Measurements from ENCODE around the gene TRAF5.

TRAF5 gene

DNA sequence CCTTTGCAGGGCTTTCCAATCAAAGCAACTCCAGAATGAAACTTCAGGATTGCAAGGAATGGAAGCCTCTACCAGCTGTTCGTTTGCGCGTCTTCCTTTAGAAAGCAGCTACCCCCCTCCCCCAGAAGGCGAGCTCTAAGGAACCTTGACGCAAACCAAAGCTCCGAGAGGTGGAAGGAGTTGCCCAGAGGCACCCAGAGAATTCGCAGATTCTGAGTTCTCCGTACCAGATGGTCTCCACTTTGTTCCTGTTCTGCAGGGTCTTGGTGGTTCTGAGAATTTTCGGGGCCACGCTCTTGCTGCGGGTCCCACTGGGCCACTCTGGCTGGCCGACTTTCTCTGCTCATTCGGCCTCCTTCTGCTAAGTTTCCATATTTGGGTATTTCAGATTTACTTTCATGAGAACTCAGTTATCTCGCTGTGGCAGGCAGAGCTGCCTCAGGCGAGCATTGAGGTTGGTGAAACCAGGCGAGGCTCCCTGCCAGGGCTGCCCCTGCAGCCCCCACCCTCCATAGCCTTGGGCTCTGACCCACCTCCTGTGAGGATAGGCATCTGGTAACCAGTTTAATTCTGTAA, 801 bp downstream of the TRAF5 start:
- peak overlapping the region; percentile 39 for H3K4me3 ChIP-seq (ENCODE audit: low read depth, low read length)

DNA sequence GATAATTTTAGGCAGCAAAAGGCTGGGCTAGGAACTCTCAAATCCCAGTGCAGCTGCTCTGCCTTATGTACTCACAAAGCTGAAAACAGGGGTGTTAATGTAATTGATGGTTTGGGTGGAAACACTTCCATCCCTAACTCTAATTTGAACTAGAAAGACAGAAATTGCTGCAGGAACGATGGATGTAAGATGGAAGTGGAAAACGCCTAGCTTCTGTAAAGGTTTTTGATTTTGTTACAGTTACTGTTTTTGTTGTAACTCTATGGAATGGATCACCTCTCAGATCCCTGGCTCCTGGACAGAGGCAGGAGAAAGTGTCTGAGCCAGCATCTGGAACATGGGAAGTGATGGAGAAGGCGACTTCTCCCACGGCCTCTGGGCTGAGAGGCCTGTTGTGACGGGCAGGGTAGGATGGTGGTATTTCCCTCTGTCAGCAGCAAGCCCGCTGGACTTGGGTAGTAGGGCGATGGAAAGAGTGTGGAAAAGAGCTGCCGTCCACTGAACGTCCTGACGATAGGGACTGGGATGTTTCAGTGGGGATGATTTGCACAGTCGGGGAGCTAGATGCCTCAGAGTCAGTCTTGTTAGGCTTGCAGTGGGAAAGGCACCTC, 1.6 kb downstream of the TRAF5 start:
- H3K4me3 ChIP-seq (ENCODE audit: low read depth, low read length): no peak overlapping the region

DNA sequence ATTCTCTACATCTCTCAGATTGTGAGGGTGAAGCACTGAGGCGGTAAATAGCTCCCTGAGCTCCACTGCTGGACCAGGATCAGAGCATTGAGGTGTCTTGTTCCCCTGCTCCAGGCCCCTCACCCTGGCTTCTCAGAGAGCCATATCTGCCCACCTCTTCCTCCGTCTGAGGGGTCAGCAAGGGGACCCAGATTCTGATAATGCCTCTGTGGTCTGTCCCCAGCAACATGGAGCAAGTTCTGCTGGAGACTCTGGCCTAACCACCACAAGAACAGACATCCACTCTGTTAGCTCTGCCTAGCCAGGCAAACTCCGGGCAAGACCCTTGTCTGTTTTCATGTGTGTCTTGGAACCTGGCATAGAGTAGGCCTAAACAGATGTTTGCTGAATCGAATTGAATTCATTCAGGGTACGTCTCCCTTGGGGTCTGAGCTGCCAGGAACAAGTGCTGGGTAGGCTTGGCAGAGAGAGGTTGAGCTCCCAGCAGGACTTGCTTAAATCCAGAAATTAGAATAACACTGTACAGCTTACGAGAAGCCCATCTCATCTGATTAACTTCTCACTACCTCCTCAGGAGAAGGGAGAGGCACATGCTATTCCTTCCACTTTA, 2.3 kb downstream of the TRAF5 start:
- no peak overlapping the region for H3K4me3 ChIP-seq (ENCODE audit: low read depth, low read length)

DNA sequence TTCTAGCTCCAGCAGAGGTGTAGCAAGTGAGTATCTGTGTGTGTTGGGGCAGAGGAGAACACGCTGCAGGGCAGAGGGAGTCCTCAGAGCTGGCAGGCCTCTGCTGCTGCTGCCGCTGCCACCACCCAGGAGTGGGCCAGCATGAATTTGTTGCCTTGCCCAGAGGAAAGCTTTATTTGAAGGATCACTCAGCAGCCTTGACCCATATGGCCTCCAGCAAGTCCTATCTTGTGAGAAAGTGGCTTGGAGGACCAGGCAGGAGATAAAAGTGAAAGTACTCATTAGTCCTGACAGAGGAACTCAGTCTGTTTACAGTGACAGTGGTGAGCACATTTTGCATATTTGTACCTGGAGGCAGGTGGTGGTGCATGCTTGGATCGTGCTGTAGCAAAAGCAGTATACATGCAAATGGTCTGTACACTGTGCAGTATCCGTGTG, 3.1 kb downstream of the TRAF5 start:
- H3K4me3 ChIP-seq (ENCODE audit: low read depth, low read length): no peak overlapping the region

DNA sequence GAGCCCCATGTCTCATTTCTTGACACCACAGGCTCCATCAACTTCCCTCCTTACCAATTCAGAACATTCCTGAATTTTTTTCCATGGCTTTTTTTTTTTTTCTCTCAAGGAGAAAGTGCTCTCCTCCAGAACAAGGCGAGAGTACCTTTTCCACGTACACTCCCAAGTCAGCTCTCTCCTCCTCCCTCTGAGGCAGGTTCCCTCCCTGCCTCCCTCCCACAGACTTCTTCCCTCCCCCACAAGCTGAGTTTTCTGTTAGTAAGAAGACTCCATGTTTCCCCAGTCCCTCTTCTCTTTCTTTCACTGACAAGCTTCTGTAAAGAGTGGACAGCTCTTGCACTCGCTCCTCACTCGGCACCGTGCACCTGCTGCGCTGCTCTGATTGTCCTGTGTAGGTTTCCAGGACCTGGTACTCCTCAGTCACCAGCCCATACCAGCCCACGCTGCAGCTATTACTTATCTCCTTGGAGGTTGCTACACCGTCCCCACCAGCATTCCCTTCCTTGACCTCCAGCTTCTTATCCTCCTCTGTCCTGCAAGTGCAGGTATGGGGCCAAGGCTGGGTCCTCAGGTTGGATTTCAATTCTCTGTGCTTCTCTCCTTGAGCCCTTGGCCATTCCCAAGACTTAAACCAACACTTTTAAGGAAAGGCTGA, 3.8 kb downstream of the TRAF5 start:
- no peak overlapping the region for H3K4me3 ChIP-seq (ENCODE audit: low read depth, low read length)

DNA sequence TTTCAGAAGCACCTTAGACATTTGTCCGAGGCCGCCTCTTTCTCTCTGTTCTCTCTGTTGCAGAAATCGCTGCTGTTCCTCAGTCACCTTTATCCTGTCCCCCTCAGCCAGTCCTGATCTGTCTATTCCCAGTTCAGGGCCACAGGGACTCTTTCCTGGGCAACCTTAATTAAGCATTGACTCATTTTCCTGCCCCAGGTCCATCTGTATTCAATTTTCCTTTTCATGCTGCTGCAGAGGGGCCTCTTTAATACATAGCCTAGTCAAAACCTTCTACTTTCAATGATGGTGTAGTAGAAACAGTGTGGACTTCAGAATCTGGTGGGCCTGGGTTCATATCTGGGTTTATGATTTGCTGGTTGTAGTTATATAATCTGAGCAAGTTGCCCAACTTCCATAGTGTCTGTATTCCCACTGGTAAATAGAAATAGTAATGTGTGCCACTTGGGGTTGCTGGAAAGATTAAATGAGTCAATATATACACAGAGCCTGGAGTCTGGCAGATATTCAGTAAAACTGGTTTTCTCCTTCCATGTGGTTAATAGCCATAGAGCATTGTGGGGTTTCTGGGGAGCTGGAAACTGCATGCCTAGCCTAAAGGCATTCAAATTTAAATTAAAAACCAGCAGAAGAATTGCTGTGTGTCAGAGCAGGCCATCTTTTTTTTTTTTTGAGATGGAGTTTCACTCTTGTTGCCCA, 4.5 kb downstream of the TRAF5 start:
- no peak overlapping the region for H3K4me3 ChIP-seq (ENCODE audit: low read depth, low read length)

DNA sequence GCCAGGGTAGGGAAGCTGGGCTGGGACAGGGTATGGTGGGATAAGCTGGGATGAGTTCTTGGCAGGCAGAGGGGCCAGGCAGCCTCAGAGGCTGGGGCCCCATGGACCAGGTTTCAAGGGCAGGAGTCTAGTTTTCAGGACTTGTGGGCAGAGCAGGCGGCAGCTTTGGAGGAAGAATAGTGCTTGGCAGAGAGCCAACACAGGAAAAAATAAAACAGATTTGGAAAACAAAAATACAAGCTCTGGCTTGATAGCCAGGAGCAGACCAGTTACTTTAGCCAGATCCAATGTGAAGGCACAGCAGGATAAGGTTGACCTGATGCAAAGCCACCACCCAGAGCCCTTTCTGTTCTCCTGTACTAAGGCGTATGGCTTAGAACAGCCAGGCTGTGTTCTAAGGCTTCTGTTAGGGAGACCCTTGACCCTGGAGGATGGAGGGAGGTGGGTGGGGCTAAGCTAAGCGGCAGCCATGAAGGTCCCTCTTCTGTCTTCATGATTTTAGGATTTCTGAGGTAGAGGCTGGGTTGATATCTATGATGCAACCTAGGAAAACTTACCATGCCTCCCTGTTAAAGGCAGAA, 5.5 kb downstream of the TRAF5 start:
- H3K4me3 ChIP-seq (ENCODE audit: low read depth, low read length): no peak overlapping the region

DNA sequence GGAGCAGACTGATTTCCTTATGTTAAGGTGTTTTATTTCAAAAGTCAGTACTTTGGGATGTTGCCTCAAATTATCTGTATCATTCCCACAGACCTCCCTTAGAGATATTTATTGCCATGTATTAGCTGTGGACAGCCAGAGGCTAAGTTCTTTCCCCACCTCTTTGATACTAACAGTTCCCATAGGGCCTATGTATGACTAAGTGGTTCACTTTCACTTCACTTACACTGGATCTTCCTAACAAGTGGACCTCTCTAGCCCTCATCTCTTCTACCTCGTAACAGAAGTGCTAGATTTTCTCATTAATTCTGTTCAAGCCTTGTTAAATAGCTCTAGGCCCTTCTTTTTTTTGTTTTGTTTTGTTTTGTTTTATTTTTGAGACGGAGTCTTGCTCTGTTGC, 6.2 kb downstream of the TRAF5 start:
- H3K4me3 ChIP-seq (ENCODE audit: low read depth, low read length): no peak overlapping the region

DNA sequence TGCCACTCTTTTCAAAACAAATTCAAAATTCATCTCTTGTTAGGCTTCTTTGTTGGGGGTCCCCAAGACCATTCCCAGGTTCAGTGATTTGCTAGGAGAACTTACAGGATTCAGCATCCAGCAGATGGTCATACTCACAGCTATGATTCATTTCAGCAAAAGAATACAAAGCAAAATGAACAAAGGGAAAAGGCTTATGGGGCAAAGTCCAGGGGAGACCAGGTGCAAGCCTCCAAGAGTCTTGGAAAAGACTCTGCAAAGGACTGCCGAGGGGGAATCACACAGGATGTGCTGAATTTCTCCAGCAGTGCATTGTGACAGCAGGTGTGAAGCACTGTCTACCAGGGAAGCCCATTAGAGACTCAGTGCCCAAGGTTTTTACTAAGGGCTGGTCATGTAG, 7.3 kb downstream of the TRAF5 start:
- no peak overlapping the region for H3K4me3 ChIP-seq (ENCODE audit: low read depth, low read length)

DNA sequence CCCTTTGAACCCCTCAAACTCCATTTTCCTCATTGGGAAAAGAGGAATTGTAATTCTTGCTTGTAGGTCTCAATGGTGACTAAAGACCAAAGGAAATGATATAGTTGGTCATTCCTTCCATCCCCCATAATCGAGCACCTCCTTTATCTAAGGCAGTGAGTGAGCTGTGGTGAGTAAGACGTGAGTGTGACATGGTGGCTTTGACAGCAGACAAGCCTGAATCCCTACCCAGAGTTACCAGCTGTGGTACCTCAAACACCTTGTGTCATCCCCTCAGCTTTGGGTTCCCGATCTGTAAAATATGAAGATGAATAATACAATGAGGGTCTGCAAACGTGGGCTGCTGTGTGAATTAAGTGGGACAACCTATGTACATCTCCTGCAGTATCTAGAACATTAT, 8.4 kb downstream of the TRAF5 start:
- no peak overlapping the region for H3K4me3 ChIP-seq (ENCODE audit: low read depth, low read length)

DNA sequence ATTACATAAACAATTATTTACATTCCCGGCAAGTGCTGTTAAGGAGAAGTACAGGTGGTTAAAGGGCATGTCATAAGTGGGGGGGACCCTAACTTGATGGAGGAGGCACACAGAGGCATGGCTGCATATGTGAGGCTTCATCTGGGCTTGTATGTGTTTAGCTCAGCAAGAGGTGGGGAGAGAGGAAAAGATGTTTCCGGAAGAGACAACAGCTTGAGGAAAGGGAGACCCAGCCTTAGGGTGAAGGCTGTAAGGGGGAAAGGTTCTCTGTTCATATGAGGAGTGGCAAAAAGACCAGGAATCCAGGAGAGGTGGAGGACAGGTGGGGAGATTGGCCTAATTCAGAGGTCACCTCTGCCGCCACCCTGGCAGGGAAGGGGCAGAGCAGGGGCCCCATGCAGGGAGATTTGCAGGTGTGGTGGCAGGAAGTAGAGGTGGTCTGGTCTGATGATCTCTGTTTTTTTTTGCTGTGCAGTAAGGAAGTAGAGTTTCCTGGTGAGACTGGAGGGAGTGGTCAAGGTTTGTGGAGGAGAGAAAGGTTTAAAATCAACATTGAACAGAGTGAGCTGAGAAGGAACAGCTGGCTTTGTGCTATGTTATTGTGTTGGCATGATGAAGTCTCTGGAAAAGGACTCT, 9.0 kb downstream of the TRAF5 start:
- no peak overlapping the region for H3K4me3 ChIP-seq (ENCODE audit: low read depth, low read length)

DNA sequence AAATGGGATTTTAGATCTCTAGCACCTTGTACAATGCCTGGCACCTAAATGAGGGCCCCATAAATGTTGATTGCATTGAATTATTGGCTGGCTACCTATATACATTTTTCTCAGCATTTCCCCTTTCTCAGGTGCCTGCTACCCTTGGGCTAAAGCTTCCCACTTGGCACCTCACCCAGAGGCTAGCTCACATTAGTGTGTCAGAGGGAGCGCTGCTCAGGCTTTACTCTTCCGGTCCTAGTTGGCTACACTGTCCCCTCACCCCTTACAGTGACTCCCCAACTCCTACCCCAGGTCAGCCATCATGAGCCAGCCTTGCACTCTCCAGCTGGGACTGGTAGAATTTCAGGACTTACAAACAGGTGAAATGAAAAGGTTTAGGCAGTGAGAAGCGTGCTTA, 9.5 kb downstream of the TRAF5 start:
- no peak overlapping the region for H3K4me3 ChIP-seq (ENCODE audit: low read depth, low read length)

DNA sequence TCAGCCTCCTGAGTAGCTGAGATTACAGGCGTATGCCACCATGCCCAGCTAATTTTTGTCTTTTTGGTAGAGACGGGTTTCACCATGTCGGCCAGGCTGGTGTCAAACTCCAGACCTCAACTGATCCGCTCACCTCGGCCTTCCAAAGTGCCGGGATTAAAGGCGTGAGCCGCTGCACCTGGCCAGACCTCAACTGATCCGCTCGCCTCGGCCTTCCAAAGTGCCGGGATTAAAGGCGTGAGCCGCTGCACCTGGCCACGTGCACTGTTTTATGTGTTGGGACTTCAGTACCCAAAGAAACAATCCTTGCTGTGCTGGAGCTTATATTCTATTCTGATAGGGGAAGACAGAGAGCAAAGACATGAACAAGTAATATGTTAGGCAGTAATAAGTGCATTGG, 10.1 kb downstream of the TRAF5 start:
- no peak overlapping the region for H3K4me3 ChIP-seq (ENCODE audit: low read depth, low read length)

DNA sequence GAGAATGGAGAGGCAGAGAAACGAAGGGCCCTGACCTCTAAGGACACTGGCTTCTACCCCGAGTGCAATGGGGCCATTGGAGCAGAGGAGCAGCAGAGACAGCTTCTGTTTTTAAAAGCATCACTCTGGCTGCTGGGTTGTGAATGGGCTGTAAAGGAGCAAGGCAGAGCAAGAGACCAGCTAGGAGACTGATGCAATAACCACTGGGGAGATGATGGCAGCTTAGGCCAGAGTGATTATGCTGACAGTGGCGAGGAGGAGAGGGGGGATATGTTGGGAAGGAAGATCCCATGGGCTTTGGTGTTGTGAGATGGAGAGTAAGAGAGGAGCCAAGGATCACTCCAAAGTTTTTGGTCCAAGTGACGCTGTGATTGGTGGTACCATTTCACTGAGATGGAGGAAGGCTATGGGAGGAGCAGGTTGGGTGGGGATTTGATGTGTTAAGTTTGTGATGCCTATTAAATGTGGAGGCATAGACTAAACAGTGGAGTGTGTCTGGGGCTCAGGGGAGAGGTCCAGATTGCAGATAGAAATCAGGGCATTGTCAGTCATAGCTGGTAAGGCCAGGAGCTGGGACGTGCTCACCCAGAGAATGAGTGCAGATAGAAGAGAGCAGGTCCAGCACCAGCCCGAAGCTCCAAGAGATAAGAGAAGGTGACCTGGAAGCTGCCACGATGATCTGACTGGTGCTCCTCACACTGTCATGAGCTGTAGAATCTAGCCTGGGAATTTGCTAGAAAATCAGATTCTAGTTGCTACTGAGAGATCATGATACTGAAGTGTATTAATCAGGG, 11.0 kb downstream of the TRAF5 start:
- no peak overlapping the region for H3K4me3 ChIP-seq (ENCODE audit: low read depth, low read length)

DNA sequence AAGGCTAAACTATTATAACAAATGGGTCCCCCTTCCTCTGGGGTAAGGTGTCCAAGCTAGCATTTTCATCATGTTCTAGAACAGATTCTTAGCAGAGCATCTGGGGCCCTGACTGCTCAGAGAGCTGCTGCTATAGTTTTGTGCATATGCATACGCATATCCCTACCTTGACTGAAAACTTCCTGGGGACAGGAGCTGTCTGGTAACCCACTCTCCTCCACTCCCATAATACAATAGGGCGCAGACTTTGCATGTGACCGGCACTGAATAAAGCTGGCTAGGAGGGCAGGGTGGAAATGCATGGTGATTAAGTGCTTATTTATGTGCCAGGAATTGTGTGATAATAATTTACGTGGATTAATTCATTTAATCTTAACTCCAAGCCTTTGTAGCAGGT, 11.6 kb downstream of the TRAF5 start:
- H3K4me3 ChIP-seq (ENCODE audit: low read depth, low read length): no peak overlapping the region

DNA sequence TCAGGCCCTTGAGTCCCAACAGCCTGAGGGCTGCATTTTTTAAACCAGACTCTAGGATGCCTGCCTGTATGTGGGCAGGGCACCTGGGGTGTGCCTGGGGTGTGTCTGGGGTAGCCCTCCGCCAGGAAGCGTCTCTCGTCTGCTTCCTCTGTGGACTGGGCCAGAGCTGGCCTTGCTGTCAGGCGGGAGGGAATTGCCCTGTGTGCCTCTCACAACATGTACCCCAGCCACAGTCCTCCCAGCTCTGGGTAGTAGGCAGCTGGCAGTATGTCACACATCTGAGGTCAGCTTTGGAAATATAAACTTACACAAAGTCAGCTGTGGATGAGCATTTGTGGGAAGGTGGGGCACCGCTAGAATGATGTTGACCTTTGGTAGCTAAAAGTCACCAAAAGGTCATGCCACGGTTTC, 13.0 kb downstream of the TRAF5 start:
- no peak overlapping the region for H3K4me3 ChIP-seq (ENCODE audit: low read depth, low read length)

DNA sequence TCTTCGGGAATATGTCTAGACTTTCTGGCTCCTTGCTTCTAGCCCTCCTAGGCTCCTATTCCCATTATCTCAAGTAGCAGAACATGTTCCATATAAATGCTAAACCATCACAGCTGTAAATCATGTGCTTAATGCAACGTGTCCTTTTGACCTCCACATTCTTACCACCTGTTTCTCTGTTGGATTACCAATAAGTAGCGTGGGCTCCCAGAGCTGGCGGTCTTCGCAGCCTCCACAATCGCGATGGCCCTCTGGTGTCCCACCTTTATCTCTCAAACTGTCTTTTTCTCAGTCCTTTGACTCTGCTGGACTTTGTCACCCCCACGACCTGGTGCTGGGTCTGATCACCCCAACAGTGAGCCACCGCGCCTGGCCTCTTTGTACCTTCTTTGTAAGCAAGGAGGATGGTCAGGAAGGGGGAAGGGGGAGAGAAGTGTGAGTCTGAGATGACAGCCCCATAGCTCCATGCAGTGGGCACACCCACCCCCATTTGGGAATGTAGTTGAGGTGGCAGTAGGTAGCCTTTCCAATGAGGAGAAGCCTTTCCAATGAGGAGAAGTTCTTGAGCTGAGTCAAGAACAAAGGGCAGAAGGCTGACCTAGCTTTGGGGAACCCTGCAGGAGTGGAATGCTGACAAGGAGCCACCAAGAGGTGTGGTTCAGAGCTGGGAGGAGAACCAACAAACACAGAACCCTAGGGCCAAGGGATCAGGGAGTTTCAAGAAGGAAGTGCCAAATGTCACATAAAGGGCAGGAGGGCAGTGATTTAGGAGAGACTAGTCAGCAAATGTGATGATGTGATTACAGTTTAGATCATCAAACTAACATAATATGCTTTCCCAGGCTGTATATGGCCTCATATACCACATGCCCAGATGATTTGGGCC, 14.2 kb downstream of the TRAF5 start:
- no peak overlapping the region for H3K4me3 ChIP-seq (ENCODE audit: low read depth, low read length)

DNA sequence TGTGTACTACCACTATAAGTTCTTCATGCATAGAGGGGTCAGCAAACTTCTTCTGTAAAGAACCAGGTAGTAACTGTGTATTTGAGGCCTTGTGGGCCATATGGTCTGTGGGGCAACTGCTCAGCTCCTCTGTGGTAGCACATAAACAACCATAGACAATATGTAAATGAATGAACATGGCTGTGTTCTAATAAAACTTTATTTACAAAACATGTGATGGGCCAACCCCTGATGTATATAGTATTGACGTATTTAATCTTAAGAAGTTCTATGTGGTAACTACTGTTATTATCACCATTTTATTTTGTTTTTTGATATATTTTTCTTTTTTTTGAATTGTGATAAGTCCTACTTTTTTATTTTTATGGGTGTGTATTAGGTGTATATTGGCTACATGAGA, 15.4 kb downstream of the TRAF5 start:
- H3K4me3 ChIP-seq (ENCODE audit: low read depth, low read length): no peak overlapping the region

DNA sequence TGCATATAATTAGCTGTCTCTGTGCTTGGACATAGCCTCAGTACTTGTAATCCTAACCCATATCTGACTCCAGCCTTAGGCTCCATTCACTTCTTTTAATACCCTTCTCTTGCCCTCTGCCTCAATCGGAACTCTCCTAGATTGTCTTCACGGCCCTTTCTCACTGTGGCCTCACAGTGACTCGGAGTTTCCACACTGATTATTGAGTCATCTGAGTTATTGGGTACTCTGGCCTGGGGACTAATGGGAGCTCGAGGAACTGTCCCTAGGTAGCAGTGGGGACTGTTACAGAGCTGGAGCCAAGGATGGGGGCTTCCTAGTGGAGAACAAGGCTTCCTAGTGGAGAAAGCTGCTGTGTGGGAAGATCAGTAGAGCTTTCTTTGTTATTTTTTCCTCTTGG, 17.0 kb downstream of the TRAF5 start:
- no peak overlapping the region for H3K4me3 ChIP-seq (ENCODE audit: low read depth, low read length)

Data from iPS-11a (cell line).